ENCODE measurements around the gene LY86. TPM values are rescaled to one million over a fixed set of nuclear protein-coding genes. Genes with fewer than 3 reads are reported as not detected.

Gene LY86
- total RNA-seq, 2 experiments from 2014 or later, result 1.3 to 2.1 TPM

GRCh38 chr6:6620766-6621425 is 32.4 kb downstream of the LY86 start:
- Mint-ChIP-seq H3K9me3 (no peaks in the 10 kb centered on the region), H3K36me3 (ENCODE audit: low read depth) (no peaks in the 10 kb centered on the region), H3K4me3 (no peak overlapping the region), H3K27me3 (no peaks in the 10 kb centered on the region), H3K27ac (no peak overlapping the region), H3K4me1 (ENCODE audit: low read depth) (peaks cover 52% of the 10 kb centered on the region)
- intact Hi-C loops (cut with DNase I, micrococcal nuclease), result no loop called here
- Histone ChIP-seq H3K36me3 (ENCODE audit: insufficient read depth, low read length) (no peaks in the 10 kb centered on the region), H3K4me1 (ENCODE audit: insufficient read depth, low read length) (peaks cover 8% of the 10 kb centered on the region), H3K4me3 (ENCODE audit: low read length) (no peak overlapping the region), H3K9me3 (ENCODE audit: control insufficient read depth in 1 of 2, insufficient read depth in 1 of 2, low read length in 2 of 2) (no peaks in the 10 kb centered on the region), H3K27me3 (ENCODE audit: control insufficient read depth in 1 of 2, insufficient read depth in 2 of 2, low read length in 2 of 2) (no peaks in the 10 kb centered on the region), H3K27ac (ENCODE audit: low read depth in 1 of 2, low read length in 2 of 2) (no peak overlapping the region)
- POLR2A ChIA-PET, result interaction anchor here (2.0 kb wide), 1 partner anchor 11 kb away, joined by 8 read pairs; no protein-coding TSS in a partner anchor
- no peak for ATAC-seq (ENCODE audit: poor library complexity)
- DNase-seq, result no peak
- CTCF ChIA-PET, result no interaction called here
- TF ChIP-seq CTCF (IDR thresholded peaks at IDR 0.05), result no peak

- H3K36me3 ChIP-seq (ENCODE audit: insufficient read depth, low read length), result no peaks in the 10 kb centered on the region
- H3K4me1 Mint-ChIP-seq (ENCODE audit: low read depth), result peaks cover 42% of the 10 kb centered on the region
- intact Hi-C loops (cut with DNase I, micrococcal nuclease), result no loop called here
Measured at GRCh38 chr6:6622501-6622900, 34.0 kb downstream of the LY86 start.

GRCh38 chr6:6623553-6623952 is 35.0 kb downstream of the LY86 start:
- ATAC-seq (ENCODE audit: poor library complexity), result no peak
- TF ChIP-seq CTCF (IDR thresholded peaks at IDR 0.05), result no peak
- H3K4me3 ChIP-seq (ENCODE audit: low read length), result no peak overlapping the region
- no peak overlapping the region for H3K27ac ChIP-seq (ENCODE audit: low read depth in 1 of 2, low read length in 2 of 2)
- no peak overlapping the region for H3K27ac Mint-ChIP-seq
- H3K36me3 ChIP-seq (ENCODE audit: insufficient read depth, low read length), result no peaks in the 10 kb centered on the region
- POLR2A ChIA-PET, result no interaction called here
- no peaks in the 10 kb centered on the region for H3K27me3 Mint-ChIP-seq
- no peak overlapping the region for H3K4me3 Mint-ChIP-seq
- peaks cover 4% of the 10 kb centered on the region for H3K4me1 ChIP-seq (ENCODE audit: insufficient read depth, low read length)
- H3K9me3 Mint-ChIP-seq, result no peaks in the 10 kb centered on the region
- H3K27me3 ChIP-seq (ENCODE audit: control insufficient read depth in 1 of 2, insufficient read depth in 2 of 2, low read length in 2 of 2), result no peaks in the 10 kb centered on the region
- CTCF ChIA-PET, result no interaction called here
- no peaks in the 10 kb centered on the region for H3K9me3 ChIP-seq (ENCODE audit: control insufficient read depth in 1 of 2, insufficient read depth in 1 of 2, low read length in 2 of 2)
- no peak for DNase-seq
- intact Hi-C loops (cut with DNase I, micrococcal nuclease), result no loop called here
- H3K36me3 Mint-ChIP-seq (ENCODE audit: low read depth), result no peaks in the 10 kb centered on the region
- H3K4me1 Mint-ChIP-seq (ENCODE audit: low read depth), result peaks cover 33% of the 10 kb centered on the region

More at GRCh38 chr6:6622501-6622900, 34.0 kb downstream of the LY86 start:
- Mint-ChIP-seq H3K4me3 (no peak overlapping the region), H3K36me3 (ENCODE audit: low read depth) (no peaks in the 10 kb centered on the region), H3K27ac (no peak overlapping the region), H3K9me3 (no peaks in the 10 kb centered on the region), H3K27me3 (no peaks in the 10 kb centered on the region)
- ATAC-seq (ENCODE audit: poor library complexity) (no peak), DNase-seq (no peak)
- no peak for TF ChIP-seq CTCF (IDR thresholded peaks at IDR 0.05)
- Histone ChIP-seq H3K4me3 (ENCODE audit: low read length) (no peak overlapping the region), H3K27ac (ENCODE audit: low read depth in 1 of 2, low read length in 2 of 2) (no peak overlapping the region), H3K4me1 (ENCODE audit: insufficient read depth, low read length) (peaks cover 4% of the 10 kb centered on the region), H3K9me3 (ENCODE audit: control insufficient read depth in 1 of 2, insufficient read depth in 1 of 2, low read length in 2 of 2) (no peaks in the 10 kb centered on the region), H3K27me3 (ENCODE audit: control insufficient read depth in 1 of 2, insufficient read depth in 2 of 2, low read length in 2 of 2) (no peaks in the 10 kb centered on the region)
- ChIA-PET POLR2A (interaction anchor here (1.0 kb wide), 1 partner anchor 12 kb away, joined by 4 read pairs; no protein-coding TSS in a partner anchor), CTCF (no interaction called here)
